K562 (cell line): ENCODE data around the gene FAM171A2. TPM values are rescaled to one million over a fixed set of nuclear protein-coding genes. Genes with fewer than 3 reads are reported as not detected.

Experiments
- ATAC-seq: fragments of 200-7000 bp; cut with Tn5 transposase; 3 replicates; pipeline ENCODE4 v1.9.1; 2020; ENCODE audit warnings: moderate library complexity
- BruUV-seq: library from RNA; stranded (reverse); fragments of 400-500 nt; replicated peaks from 2 replicates; lab custom pipeline; 2021; lab: Mats Ljungman, UMichigan
- CTCF ChIA-PET: fragments of 300-600 bp; formaldehyde crosslinking; extraction: SDS; loops from one replicate; lab custom pipeline; 2021; ENCODE audit warnings: low intra/inter-chr PET ratio; lab: Yijun Ruan, JAX
- POLR2A ChIA-PET: fragments of 300-600, 350-650 bp; sonication (Branson Sonifier 250); formaldehyde crosslinking; extraction: SDS; loops from one replicate; lab custom pipeline; 2021; ENCODE audit warnings: antibody characterized with exemption, inconsistent platforms; lab: Yijun Ruan, JAX
- DNase-seq, 4 experiments: peaks; one replicate each; pipeline versions ENCODE4 v3.0.0 to v3.0.0-alpha.2; 2011 to 2018; ENCODE audit warnings: low spot score in 3 of 4, mixed read lengths in 3 of 4; ENCODE audit errors: extremely low read depth in 1 of 4
- FAIRE-seq: peaks from 2 replicates; lab custom pipeline; 2011; peaks lifted over from hg19 to GRCh38; lab: Jason Lieb, UNC
- H2AFZ ChIP-seq: 2 replicates; pipeline ENCODE4 v1.6.0; 2011; ENCODE audit warnings: low read depth, low read length, control low read depth, inconsistent platforms
- H3K27ac ChIP-seq: fragments of 200-600 bp; 3 replicates; pipeline ENCODE4 v1.8.0; 2011; ENCODE audit warnings: low read depth, mild to moderate bottlenecking, control low read depth, inconsistent platforms, low read length, moderate library complexity, mixed read lengths; ENCODE audit errors: extremely low read depth
- H3K27me3 ChIP-seq, 2 experiments: fragments of 300-600 bp in 1 of 2; 2 replicates in 1 of 2; 3 replicates in 1 of 2; pipeline versions ENCODE4 v1.6.0 to v1.8.0; 2011; ENCODE audit warnings: inconsistent platforms in 2 of 2, low read length in 2 of 2, mild to moderate bottlenecking in 1 of 2, mixed read lengths in 1 of 2, moderate library complexity in 1 of 2; ENCODE audit not compliant: control insufficient read depth in 2 of 2, insufficient read depth in 2 of 2
- H3K36me3 ChIP-seq: fragments of 300-600 bp; 3 replicates; pipeline ENCODE4 v1.8.0; 2011; ENCODE audit warnings: mild to moderate bottlenecking, low read length, inconsistent platforms; ENCODE audit not compliant: control insufficient read depth, insufficient read depth
- H3K4me1 ChIP-seq, 2 experiments: fragments of 200-600 bp in 1 of 2; replicated peaks in 1 of 2; 2 replicates in 1 of 2; 3 replicates in 1 of 2; pipeline versions ENCODE4 v1.5.1 to v1.8.0; 2011; ENCODE audit warnings: inconsistent platforms in 2 of 2, low read length in 2 of 2, mild to moderate bottlenecking in 1 of 2, mixed read lengths in 1 of 2, moderate library complexity in 1 of 2; ENCODE audit not compliant: control insufficient read depth in 2 of 2, insufficient read depth in 2 of 2
- H3K4me2 ChIP-seq: 2 replicates; pipeline ENCODE4 v1.6.1; 2011; ENCODE audit warnings: low read length, control low read depth, inconsistent platforms, mixed read lengths; ENCODE audit not compliant: insufficient read depth
- H3K4me3 ChIP-seq: fragments of 200-600 bp; sonication (generic), shearing (Covaris generic); 2 replicates; pipeline ENCODE4 v1.5.1; 2016; ENCODE audit warnings: control low read depth, inconsistent platforms
- H3K79me2 ChIP-seq: fragments of 200-600 bp; 3 replicates; pipeline ENCODE4 v1.8.0; 2011; ENCODE audit warnings: low read length, inconsistent platforms; ENCODE audit not compliant: control insufficient read depth, insufficient read depth
- H3K9ac ChIP-seq, 2 experiments: 2 replicates each; pipeline versions ENCODE4 v1.6.0 to v1.6.1; 2011; ENCODE audit warnings: low read depth in 2 of 2, low read length in 2 of 2, control low read depth in 1 of 2, inconsistent platforms in 1 of 2, mild to moderate bottlenecking in 1 of 2, mixed read lengths in 1 of 2; ENCODE audit not compliant: insufficient read depth in 1 of 2
- H3K9me1 ChIP-seq: one replicate; pipeline ENCODE4 v1.6.0; 2011; ENCODE audit warnings: inconsistent platforms, mild to moderate bottlenecking, low read length, moderate library complexity; ENCODE audit not compliant: control insufficient read depth, insufficient read depth
- H3K9me3 ChIP-seq: replicated peaks from 2 replicates; pipeline ENCODE4 v1.5.1; 2011; ENCODE audit warnings: low read depth, low read length, inconsistent platforms; ENCODE audit not compliant: control insufficient read depth, insufficient read depth
- H4K20me1 ChIP-seq: replicated peaks from 2 replicates; pipeline ENCODE4 v1.6.1; 2011; ENCODE audit warnings: low read length, inconsistent platforms, mixed read lengths; ENCODE audit not compliant: control insufficient read depth, insufficient read depth
- EP300 ChIP-seq: IDR thresholded peaks from 2 replicates; pipeline ENCODE4 v1.6.1; 2012; ENCODE audit warnings: low read length, improper control_type of control experiment
- KLF13 ChIP-seq: fragments of 450-650 bp; IDR thresholded peaks from 2 replicates; pipeline ENCODE4 v1.6.1; 2016; ENCODE audit warnings: missing genetic modification characterization, low read depth, mild to moderate bottlenecking, missing compliant biosample characterization, moderate library complexity, borderline replicate concordance
- NR3C1 ChIP-seq: sonication (generic); formaldehyde crosslinking; IDR thresholded peaks from 2 replicates; pipeline ENCODE4 v1.8.1; 2022; ENCODE audit warnings: missing genetic modification reagents
- PTTG1 ChIP-seq: fragments of 450-650 bp; IDR thresholded peaks from 2 replicates; pipeline ENCODE4 v1.6.1; 2016; ENCODE audit warnings: low read depth, mild to moderate bottlenecking, missing genetic modification characterization, missing compliant biosample characterization
- PURB ChIP-seq: sonication (generic); formaldehyde crosslinking; IDR thresholded peaks from 2 replicates; pipeline ENCODE4 v1.9.0; 2021; ENCODE audit warnings: low read depth, mild to moderate bottlenecking, missing genetic modification reagents
- RBM15 ChIP-seq: fragments of 200-400 bp; formaldehyde crosslinking; IDR thresholded peaks from 2 replicates; pipeline ENCODE4 v1.6.1; 2018; ENCODE audit warnings: mild to moderate bottlenecking, low read length, moderate library complexity; ENCODE audit not compliant: insufficient read depth
- RFX7 ChIP-seq: fragments of 250-450 bp; sonication (Bioruptor Pico); IDR thresholded peaks from 2 replicates; pipeline ENCODE4 v1.5.1; 2021; ENCODE audit warnings: mild to moderate bottlenecking
- SETDB1 ChIP-seq: IDR thresholded peaks from one replicate; pipeline ENCODE4 v1.6.1; 2012; ENCODE audit warnings: low read length, control low read depth, inconsistent platforms
- SIN3B ChIP-seq: fragments of 450-650 bp; IDR thresholded peaks from 2 replicates; pipeline ENCODE4 v1.6.1; 2017; ENCODE audit warnings: low read depth, mild to moderate bottlenecking, moderate library complexity
- TAF7 ChIP-seq: fragments of 450-650 bp; IDR thresholded peaks from 2 replicates; pipeline ENCODE4 v1.6.1; 2016; ENCODE audit warnings: missing genetic modification characterization, missing compliant biosample characterization
- ZNF143 ChIP-seq: sonication (generic); formaldehyde crosslinking; IDR thresholded peaks from 2 replicates; pipeline ENCODE4 v1.9.0; 2022; ENCODE audit warnings: mild to moderate bottlenecking, missing genetic modification reagents
- ZNF561 ChIP-seq: fragments of 450-650 bp; formaldehyde crosslinking; conservative IDR thresholded peaks from 2 replicates; pipeline ENCODE4 v1.4.0; 2020; ENCODE audit warnings: mild to moderate bottlenecking, moderate library complexity
- ZNF583 ChIP-seq: fragments of 250-450 bp; sonication (Bioruptor Pico); IDR thresholded peaks from 2 replicates; pipeline ENCODE4 v1.4.0; 2020
- WGBS: fragments of 100-300 bp; shearing (Covaris generic); methylation state at CpG from one replicate; pipeline ENCODE4 v1.1.6; 2016; ENCODE audit warnings: low coverage, mixed read lengths; ENCODE audit not compliant: insufficient coverage; ENCODE audit errors: missing lambda C conversion rate; 5-methylcytosine and 5-hydroxymethylcytosine counted together
- in situ Hi-C: fragments of 300-500 bp; cut with MboI; formaldehyde crosslinking; loops from 4 replicates; pipeline ENCODE4 v1.15.0; 2018; ENCODE audit warnings: inconsistent platforms, mixed read lengths
- intact Hi-C: fragments of 100-400 bp; cut with micrococcal nuclease; formaldehyde crosslinking; loops from 2 replicates; pipeline ENCODE4 v1.14.2; 2022
- polyA plus RNA-seq, 8 experiments: library from polyadenylated mRNA; depleted of rRNA in 4 of 8; stranded (reverse) in 5 of 8; unstranded in 3 of 8; fragments of >200 nt; fragmentation: Nextera tagmentation in 2 of 8; fragmentation: Illumina TruSeq in 1 of 8; extraction: Ambion mirVana in 2 of 8; extraction: Trizol in 1 of 8; gene quantifications; 2 replicates each; pipeline versions ENCODE4 v1.2.1 to v1.2.3, GENCODE V29; 2011 to 2014; ENCODE audit warnings: inconsistent platforms in 1 of 8, missing spikeins in 1 of 8
- total RNA-seq, 7 experiments: library from RNA; depleted of rRNA in 6 of 7; stranded (reverse); fragments of >200 nt in 6 of 7; fragmentation: Illumina TruSeq in 2 of 7; extraction: Trizol in 2 of 7; gene quantifications; 2 replicates each; pipeline versions ENCODE4 v1.2.1 to v1.2.3, GENCODE V29; 2011 to 2021; ENCODE audit warnings: low replicate concordance in 1 of 7
- TF ChIP-seq, protein P1 (sequence below): sonication (generic); formaldehyde crosslinking; IDR thresholded peaks from 2 replicates; pipeline ENCODE4 v1.8.0; 2023; ENCODE audit warnings: mild to moderate bottlenecking, missing genetic modification reagents
- TF ChIP-seq, protein P2 (sequence below): fragments of 250-450 bp; sonication (Bioruptor Pico); IDR thresholded peaks from 2 replicates; pipeline ENCODE4 v1.8.0; 2021; ENCODE audit warnings: mild to moderate bottlenecking, moderate library complexity

FAM171A2 gene
- total and polyA plus RNA-seq, 9 of the 15 experiments (the other 6 are each of a cell fraction or from before 2014, with no cell fraction given): 0.10 to 10.2 (median 2.0) TPM; not detected in 1

DNA sequence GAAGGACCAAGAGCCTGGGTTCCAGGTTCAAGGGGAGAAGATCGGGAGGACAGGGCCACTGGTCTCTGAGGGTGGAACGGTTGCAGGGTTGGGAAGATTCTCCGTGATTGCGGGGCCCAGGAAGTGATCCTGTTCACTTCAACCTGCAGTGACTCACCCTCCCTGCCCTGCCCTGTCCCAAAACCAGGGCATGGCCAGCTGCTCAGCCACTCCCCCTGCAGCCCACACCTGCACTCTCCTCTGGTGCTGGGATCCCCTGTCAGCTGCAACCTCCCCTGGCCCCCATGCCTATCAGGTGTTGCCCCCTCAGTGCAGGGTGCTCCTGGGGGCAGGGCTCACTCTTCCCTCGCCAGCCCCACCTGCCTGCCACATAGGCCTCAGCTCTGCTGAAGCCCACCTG lies 54.2 kb downstream of the FAM171A2 start:
- TF ChIP-seq PTTG1 (tag) (no peak), NR3C1 (CRISPR knock-in tag) (no peak)
- ChIA-PET CTCF (no interaction called here), POLR2A (interaction anchor here (1.2 to 1.3 kb wide), 2 partner anchors 10 to 13 kb away, joined by 5 to 6 read pairs; no protein-coding TSS in a partner anchor)
- FAIRE-seq (no peak), DNase-seq (peak in 1 of 4 experiments; percentile 6), ATAC-seq (no peak)
- intact Hi-C loops: no loop called here
- no peak overlapping the region for H3K4me2 ChIP-seq
- H3K9ac ChIP-seq: no peak overlapping the region
- no peaks in the 10 kb centered on the region for H3K36me3 ChIP-seq
- no peaks in the 10 kb centered on the region for H3K79me2 ChIP-seq
- in situ Hi-C loops: no loop called here
- no peak overlapping the region for H2AFZ ChIP-seq
- H3K9me3 ChIP-seq: no peaks in the 10 kb centered on the region
- no peak overlapping the region for H3K4me3 ChIP-seq
- no peak overlapping the region for H3K27ac ChIP-seq
- BruUV-seq: no TSS peak
- no peaks in the 10 kb centered on the region; the same call in 1 of the 2 replicates for H4K20me1 ChIP-seq
- peaks cover 0 to 27% of the 10 kb centered on the region in 2 experiments; a peak in 4 of 5 replicates for H3K4me1 ChIP-seq
- 2% methylated on average over 5 of the region's 5 CpGs for WGBS
- peaks cover 7 to 47% of the 10 kb centered on the region in 2 experiments; a peak in 4 of 5 replicates for H3K27me3 ChIP-seq
- H3K9me1 ChIP-seq: no peaks in the 10 kb centered on the region

DNA sequence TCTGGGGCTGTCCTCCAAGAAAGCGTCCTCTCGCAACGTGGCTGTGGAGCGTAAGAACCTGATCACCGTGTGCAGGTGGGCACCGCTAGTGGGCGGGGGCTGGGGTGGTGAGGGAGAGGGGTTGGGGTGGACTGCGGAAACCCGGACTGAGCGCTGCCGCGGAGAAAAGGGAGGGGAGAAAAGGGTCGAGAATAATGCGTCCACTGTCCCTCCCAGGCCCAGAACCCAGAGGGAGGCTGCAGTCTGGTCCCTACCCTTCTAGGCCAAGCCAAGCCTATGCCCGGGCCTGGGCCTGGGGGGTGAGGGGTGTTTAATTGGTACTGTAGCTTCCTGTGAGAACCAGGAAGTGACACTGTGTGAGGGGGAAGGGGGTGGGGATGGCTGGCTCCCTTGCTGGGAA lies 54.8 kb downstream of the FAM171A2 start:
- no peaks in the 10 kb centered on the region for H3K79me2 ChIP-seq
- intact Hi-C loops (no loop called here), in situ Hi-C loops (no loop called here)
- peaks cover 0 to 26% of the 10 kb centered on the region in 2 experiments; a peak in 4 of 5 replicates for H3K4me1 ChIP-seq
- no peak overlapping the region for H3K4me2 ChIP-seq
- DNase-seq (no peak), FAIRE-seq (no peak), ATAC-seq (no peak)
- no peak overlapping the region for H2AFZ ChIP-seq
- no TSS peak for BruUV-seq
- no peaks in the 10 kb centered on the region; the same call in 1 of the 2 replicates for H4K20me1 ChIP-seq
- H3K9ac ChIP-seq: peak overlapping the region in 1 of 2 experiments; percentile 33; a peak in 1 of 4 replicates
- no peak overlapping the region for H3K27ac ChIP-seq
- no peaks in the 10 kb centered on the region for H3K9me1 ChIP-seq
- no peaks in the 10 kb centered on the region for H3K9me3 ChIP-seq
- no peak overlapping the region for H3K4me3 ChIP-seq
- H3K27me3 ChIP-seq: peaks cover 7 to 41% of the 10 kb centered on the region in 2 experiments; a peak in 4 of 5 replicates
- no peaks in the 10 kb centered on the region for H3K36me3 ChIP-seq
- POLR2A ChIA-PET: interaction anchor here (0.8 to 1.0 kb wide), 3 partner anchors 10 to 97 kb away, joined by 4 to 6 read pairs (median 4); no protein-coding TSS in a partner anchor
- WGBS: 10% methylated on average over 1 of the region's 15 CpGs
- CTCF ChIA-PET: no interaction called here
- TF ChIP-seq ZNF583 (no peak), ZNF561 (no peak), EP300 (no peak), RFX7 (CRISPR knock-in tag) (no peak), TAF7 (tag) (no peak), SIN3B (no peak), ZNF143 (CRISPR knock-in tag) (no peak), PURB (CRISPR knock-in tag) (no peak), SETDB1 (no peak), RBM15 (no peak), KLF13 (no peak)
- TF ChIP-seq, protein P1, sequence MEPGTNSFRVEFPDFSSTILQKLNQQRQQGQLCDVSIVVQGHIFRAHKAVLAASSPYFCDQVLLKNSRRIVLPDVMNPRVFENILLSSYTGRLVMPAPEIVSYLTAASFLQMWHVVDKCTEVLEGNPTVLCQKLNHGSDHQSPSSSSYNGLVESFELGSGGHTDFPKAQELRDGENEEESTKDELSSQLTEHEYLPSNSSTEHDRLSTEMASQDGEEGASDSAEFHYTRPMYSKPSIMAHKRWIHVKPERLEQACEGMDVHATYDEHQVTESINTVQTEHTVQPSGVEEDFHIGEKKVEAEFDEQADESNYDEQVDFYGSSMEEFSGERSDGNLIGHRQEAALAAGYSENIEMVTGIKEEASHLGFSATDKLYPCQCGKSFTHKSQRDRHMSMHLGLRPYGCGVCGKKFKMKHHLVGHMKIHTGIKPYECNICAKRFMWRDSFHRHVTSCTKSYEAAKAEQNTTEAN (CRISPR knock-in tag): no peak
- TF ChIP-seq, protein P2, sequence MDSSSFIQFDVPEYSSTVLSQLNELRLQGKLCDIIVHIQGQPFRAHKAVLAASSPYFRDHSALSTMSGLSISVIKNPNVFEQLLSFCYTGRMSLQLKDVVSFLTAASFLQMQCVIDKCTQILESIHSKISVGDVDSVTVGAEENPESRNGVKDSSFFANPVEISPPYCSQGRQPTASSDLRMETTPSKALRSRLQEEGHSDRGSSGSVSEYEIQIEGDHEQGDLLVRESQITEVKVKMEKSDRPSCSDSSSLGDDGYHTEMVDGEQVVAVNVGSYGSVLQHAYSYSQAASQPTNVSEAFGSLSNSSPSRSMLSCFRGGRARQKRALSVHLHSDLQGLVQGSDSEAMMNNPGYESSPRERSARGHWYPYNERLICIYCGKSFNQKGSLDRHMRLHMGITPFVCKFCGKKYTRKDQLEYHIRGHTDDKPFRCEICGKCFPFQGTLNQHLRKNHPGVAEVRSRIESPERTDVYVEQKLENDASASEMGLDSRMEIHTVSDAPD (CRISPR knock-in tag): no peak
